Psoas muscle (tissue), 8 donors: Measurements from ENCODE around the gene COL6A1. TPM values are rescaled to one million over a fixed set of nuclear protein-coding genes. Genes with fewer than 3 reads are reported as not detected.

Source experiments
- ATAC-seq, 4 donors: fragments of 200-7000 bp; cut with Tn5 transposase; one replicate each; pipeline ENCODE4 v1.9.1; 2020; ENCODE audit warnings: moderate library complexity in 3 of 4, mild to moderate bottlenecking in 2 of 4
- DNase-seq, 2 donors: peaks; one replicate each; pipeline ENCODE4 v3.0.0-alpha.2; 2020
- H3K27ac ChIP-seq: fragments of 200-600 bp; one replicate; pipeline ENCODE4 v1.8.0; 2022
- H3K27me3 ChIP-seq, 3 donors: fragments of 200-600 bp in 1 of 3; one replicate each; pipeline versions ENCODE4 v1.6.1 to v1.8.0; 2013 to 2022; ENCODE audit warnings: low read length in 2 of 3, mild to moderate bottlenecking in 2 of 3, moderate library complexity in 1 of 3; ENCODE audit not compliant: insufficient read depth in 3 of 3
- H3K36me3 ChIP-seq, 2 donors: fragments of 200-600 bp in 1 of 2; one replicate each; pipeline versions ENCODE4 v1.6.1 to v1.8.0; 2013 to 2022; ENCODE audit warnings: low read depth in 1 of 2, mild to moderate bottlenecking in 1 of 2, moderate library complexity in 1 of 2; ENCODE audit not compliant: insufficient read depth in 1 of 2
- H3K4me1 ChIP-seq: fragments of 200-600 bp; one replicate; pipeline ENCODE4 v1.8.0; 2022
- H3K4me3 ChIP-seq: fragments of 200-600 bp; one replicate; pipeline ENCODE4 v1.8.0; 2022; ENCODE audit warnings: mild to moderate bottlenecking
- H3K9me3 ChIP-seq: fragments of 200-600 bp; one replicate; pipeline ENCODE4 v1.8.0; 2022
- CTCF ChIP-seq: fragments of 200-600 bp; IDR thresholded peaks from one replicate; pipeline ENCODE4 v1.8.0; 2022; ENCODE audit warnings: antibody characterized with exemption
- WGBS, 3 donors: extraction: QIAGEN DNeasy Blood & Tissue Kit; methylation state at CpG; one replicate each; pipeline versions ENCODE4 v1.1.6 to v1.1.7; 2013; 5-methylcytosine and 5-hydroxymethylcytosine counted together
- intact Hi-C, 2 donors: fragments of 100-400 bp; cut with DNase I; formaldehyde crosslinking; loops; one replicate each; pipeline versions ENCODE4 v1.11.0 to v1.14.2; 2022
- polyA plus RNA-seq, 3 donors: library from polyadenylated mRNA; stranded (reverse); fragments of 200-250 nt; gene quantifications; one replicate each; pipeline ENCODE4 v1.2.3, GENCODE V29; 2013
- total RNA-seq, 4 donors: library from RNA; stranded (reverse); fragmentation: NEBNext Ultra II Directional in 2 of 4; extraction: Animal tissue kit (Norgen Biotek cat#: 25700) in 2 of 4; gene quantifications; one replicate each; pipeline versions ENCODE4 v1.2.1 to v1.2.4, GENCODE V29; 2021 to 2023
- donor health status: healthy with polysubstance abuse.
- donor health status: DM: no; HTN: no; CAD: no; lungs with moderate emphysema.
- donor health status: Bipolar disorder and iron deficiency.
- donor health status: healthy.
- donor health status: DM: yes; HTN: yes; CAD: no.
- donor health status: DM: no; HTN: no; CAD: no.
- donor health status: DM: no; HTN: no; CAD: no.
- donor health status: DM: yes; HTN: yes; CAD: no.

COL6A1 gene
- total and polyA plus RNA-seq, 7 donors, result 29.4 to 83.0 (median 36.1) TPM

- no peak for TF ChIP-seq CTCF
- Histone ChIP-seq H3K27ac (peak overlapping the region; percentile 41), H3K36me3 (no peaks in the 10 kb centered on the region), H3K4me3 (no peak overlapping the region), H3K27me3 (peaks cover 0 to 7% (median 1%) of the 10 kb centered on the region in 3 donors), H3K4me1 (no peaks in the 10 kb centered on the region), H3K9me3 (no peaks in the 10 kb centered on the region)
- intact Hi-C loops, result no loop called here
- no peak for ATAC-seq
- no peak for DNase-seq
- 93 to 95% (median 95%) methylated on average over 52 of the region's 52 CpGs for WGBS, 3 donors
Observed at GRCh38 chr21:46037331-46038325, 56.1 kb downstream of the COL6A1 start.

- Histone ChIP-seq H3K27me3 (peaks cover 0 to 7% (median 1%) of the 10 kb centered on the region in 3 donors), H3K4me1 (no peaks in the 10 kb centered on the region), H3K27ac (peak overlapping the region; percentile 41), H3K4me3 (no peak overlapping the region), H3K9me3 (no peaks in the 10 kb centered on the region), H3K36me3 (no peaks in the 10 kb centered on the region)
- DNase-seq, result no peak
- intact Hi-C loops, result no loop called here
- WGBS, 3 donors, result 52 to 74% (median 56%) methylated on average over 24 of the region's 24 CpGs
- TF ChIP-seq CTCF, result no peak
- no peak for ATAC-seq
Observed at GRCh38 chr21:46038341-46038829, 56.8 kb downstream of the COL6A1 start.

GRCh38 chr21:46038871-46039397, 57.4 kb downstream of the COL6A1 start:
- peak; percentile 87 for DNase-seq
- H3K27me3 ChIP-seq, result peaks cover 0 to 7% (median 1%) of the 10 kb centered on the region in 3 donors

More at GRCh38 chr21:46038871-46039397, 57.4 kb downstream of the COL6A1 start:
- Histone ChIP-seq H3K4me3 (no peak overlapping the region), H3K9me3 (no peaks in the 10 kb centered on the region), H3K27ac (peak overlapping the region; percentile 41), H3K36me3 (no peaks in the 10 kb centered on the region), H3K4me1 (no peaks in the 10 kb centered on the region)
- intact Hi-C loops, result no loop called here
- TF ChIP-seq CTCF, result no peak
- ATAC-seq, result peak; percentile 65 to 89 (median 72)
- 26 to 41% (median 30%) methylated on average over 19 to 23 of the region's 23 CpGs for WGBS, 3 donors
